GM19238 (cell line): ENCODE results near the gene BLMH.

Experiments
- DNase-seq: peaks from one replicate; pipeline ENCODE4 v3.0.0; 2011; ENCODE audit warnings: low spot score; ENCODE audit not compliant: insufficient read length

The BLMH gene, protein sequence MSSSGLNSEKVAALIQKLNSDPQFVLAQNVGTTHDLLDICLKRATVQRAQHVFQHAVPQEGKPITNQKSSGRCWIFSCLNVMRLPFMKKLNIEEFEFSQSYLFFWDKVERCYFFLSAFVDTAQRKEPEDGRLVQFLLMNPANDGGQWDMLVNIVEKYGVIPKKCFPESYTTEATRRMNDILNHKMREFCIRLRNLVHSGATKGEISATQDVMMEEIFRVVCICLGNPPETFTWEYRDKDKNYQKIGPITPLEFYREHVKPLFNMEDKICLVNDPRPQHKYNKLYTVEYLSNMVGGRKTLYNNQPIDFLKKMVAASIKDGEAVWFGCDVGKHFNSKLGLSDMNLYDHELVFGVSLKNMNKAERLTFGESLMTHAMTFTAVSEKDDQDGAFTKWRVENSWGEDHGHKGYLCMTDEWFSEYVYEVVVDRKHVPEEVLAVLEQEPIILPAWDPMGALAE

DNA sequence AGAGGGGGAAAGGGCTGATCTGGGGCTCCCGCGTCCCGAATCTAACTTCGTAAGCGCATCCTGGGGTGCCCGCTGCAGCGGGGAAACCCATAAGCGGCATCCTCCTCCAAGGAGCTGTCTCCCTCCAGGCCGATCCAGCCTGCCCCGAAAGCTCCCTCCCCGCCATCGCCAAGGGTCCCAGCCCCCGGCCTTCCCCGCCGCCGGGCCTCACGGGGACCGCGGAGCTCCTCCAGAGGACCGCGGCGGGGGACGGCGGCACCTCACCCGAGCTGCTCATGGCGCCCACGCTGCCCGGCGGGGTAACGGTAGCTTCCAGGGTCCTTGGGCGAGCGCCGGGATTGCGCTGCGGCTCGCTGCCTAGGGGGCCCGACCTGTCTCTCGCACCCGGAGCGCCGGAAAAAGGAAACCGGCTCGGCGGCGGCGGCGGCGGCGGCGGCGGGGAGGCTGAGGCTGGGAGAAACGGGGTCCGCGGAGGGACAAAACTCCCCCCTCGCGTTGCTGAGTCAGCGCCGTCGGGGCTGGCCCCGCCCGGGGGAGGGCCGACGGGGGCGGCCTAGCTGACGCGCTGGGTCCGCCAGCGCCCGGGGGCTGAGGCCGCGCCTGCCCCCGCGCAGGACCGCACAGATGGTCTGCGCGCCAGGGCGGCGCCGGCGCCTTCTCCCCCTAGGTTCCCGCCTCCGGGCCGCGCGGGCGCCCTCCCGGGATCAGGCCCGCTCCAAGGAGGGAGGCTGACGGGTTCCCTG lies at the start of gene BLMH:
Gene BLMH, minus strand, starts transcription at position 402 of the 743 bp plus-strand sequence. Its CDS starts 125 bp downstream, at position 277.
- DNase-seq: peak; percentile 86

DNA sequence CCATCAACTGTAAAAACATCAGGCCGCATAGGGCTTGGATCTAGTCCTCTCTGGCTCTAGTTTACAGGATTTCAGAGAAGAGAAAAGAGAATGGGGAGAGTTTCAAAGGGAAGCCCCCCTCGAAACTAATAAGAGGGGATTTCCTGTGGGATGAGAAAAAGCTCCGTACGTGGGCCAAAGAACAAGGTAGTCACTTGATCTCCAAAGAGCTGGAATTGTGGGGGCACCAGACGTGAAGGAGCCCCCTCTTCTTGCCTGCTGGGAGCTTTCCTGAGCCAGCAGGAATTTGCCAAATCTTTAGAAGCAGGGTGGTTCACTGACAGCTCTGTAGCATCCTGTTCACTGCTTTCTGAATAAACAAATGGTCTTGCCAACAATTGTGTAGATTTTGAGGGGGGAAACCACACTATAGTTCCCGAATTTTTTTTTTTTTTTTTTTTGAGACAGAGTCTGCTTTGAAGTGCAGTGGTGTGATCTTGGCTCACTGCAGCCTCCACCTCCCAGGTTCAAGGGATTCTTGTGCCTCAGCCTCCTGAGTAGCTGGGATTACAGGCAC lies 49.1 kb upstream of the BLMH start:
- DNase-seq: no peak

DNA sequence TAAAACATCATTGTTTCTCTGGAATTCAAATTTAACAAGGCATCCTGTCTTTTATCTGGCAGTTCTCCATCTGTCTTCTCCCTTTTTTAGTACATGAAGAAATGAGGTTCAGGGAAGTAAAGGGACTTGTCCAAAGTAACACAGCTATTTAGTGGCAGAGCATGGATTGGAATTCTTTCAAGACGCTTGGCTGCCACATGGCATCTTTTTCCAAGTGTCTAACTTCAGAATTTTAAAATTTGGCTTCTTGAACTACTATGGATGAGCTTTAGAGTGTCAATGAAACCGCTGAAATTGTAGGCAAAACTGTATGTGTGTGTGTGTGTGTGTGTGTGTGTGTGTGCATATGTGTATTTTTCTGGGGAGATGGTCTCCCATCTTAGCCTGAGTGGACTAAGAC lies 47.3 kb upstream of the BLMH start:
- no peak for DNase-seq

GRCh38 chr17:30337393-30337999 lies 45.8 kb upstream of the BLMH start:
- no peak for DNase-seq

- DNase-seq: no peak
Observed at GRCh38 chr17:30336369-30337171, 44.8 kb upstream of the BLMH start.

DNA sequence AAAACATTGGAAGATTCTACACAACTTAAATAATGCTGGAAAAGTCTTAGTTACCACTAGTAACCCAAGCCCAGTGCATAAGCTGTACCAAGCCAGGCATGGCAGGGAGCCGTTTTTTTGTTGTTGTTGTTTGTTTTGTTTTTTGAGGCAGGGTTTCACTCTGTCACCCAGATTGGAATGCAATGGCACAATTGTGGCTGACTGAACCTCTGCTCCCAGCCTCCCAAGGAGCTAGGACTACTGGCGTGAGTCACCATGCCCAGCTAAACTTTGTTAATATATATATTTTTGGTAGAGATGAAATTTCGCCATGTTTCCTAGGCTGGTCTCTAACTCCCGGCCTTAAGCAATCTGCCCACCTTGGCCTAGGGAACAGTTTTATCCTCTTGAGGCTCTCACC lies 42.7 kb upstream of the BLMH start:
- no peak for DNase-seq

DNA sequence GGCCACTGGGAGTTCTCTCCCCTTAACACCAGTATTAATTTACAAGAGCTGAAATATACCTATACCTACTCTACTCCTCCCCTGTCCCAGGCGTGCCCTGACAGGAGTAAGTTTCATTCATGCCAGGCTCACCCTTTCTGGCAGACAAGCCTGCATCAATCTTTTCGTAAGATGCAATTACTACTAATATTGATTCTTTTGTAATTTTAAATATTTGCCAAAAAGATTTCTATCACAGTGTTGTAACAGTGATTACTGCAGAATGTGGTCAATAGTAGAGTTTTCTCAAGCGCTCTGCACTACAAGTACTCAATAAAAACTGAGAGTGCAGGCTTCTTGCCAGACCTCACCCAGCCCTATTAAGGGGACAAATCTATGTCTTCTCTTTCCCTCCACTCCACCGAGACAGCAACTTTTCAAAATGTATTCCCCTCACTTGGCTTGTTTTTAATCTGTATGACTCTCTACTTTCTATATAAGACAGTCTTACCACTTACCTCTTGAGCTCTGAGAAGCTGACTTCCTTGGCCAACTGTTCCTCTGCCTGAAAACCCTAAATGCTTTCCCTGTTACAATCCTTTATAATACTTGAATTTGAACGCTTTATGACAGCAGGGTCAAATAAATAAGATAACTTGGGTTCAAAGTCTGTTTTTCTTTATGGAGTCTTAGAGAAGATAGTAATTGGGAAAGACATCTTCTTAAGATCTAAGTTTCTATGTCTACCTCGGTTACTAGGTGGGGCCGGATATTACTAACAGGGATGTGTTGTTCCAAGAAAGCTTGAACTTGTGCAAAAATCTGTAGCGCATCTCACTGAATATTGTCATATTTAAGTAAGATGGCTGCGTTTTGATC lies 42.0 kb upstream of the BLMH start, which contains the start of gene TMIGD1:
Gene TMIGD1, minus strand, starts transcription at position 555 of the 858 bp plus-strand sequence. CDS start 1,924 bp downstream, outside the sequence.
- DNase-seq: no peak

DNA sequence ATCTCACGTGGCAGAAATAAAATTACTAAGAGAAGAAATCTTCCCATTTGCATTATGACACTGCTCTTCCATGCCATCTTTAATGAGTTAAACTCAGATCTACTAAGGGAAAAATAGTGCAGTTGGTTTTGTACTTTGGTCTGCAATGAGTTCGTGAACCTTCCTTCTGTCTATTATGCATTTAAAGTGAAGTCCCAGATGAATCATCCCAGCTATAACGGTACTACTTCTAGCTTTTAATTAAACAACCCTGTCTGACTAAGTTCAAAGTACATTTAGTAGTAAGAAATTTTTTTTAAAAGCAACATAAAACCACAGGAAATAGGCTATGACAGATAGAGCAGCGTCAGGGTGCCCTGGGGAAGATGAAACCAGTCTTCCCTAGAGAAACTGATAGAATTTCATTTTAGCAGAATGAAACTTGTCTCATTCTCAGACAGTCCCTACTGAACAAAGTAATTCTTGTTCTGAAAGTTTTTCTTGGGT lies 40.4 kb upstream of the BLMH start:
- DNase-seq: peak; percentile 16

DNA sequence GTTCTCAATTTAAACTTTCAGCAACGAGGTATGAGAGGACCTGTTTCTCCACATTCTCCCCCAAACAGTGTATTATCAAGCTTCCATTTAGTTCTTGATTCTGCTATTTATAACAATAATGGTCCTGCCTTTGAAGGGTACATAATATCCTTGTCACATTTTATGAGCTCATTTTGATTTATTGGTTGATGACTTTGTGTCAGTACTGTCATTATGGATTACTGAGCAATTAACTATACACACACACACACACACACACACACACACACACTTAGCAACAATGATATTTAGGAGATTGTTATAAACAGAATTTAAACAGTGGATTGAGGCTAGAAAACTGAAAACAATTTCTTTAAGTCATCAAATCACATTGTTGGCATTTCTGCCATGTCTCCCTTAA lies 35.1 kb upstream of the BLMH start:
- no peak for DNase-seq

DNA sequence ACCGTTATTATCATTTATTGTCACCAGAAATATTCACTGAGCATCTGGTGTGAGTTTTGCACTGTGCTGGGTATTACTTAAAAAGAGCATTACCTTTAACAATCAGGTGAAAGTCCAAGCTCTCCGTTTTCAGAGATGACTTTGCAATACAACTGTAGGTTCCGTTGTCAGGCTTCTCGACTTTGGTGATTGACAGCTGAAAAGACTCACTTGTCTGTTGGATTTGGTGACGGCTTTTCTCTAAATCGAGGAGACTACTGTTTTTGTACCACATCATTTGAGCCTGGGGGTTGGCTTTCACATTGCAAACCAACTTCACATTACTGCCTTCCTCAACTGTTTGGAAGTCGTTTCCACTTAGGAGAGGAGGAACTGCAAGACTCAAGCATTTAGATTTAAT lies 33.0 kb upstream of the BLMH start:
- DNase-seq: no peak

- no peak for DNase-seq
Observed at GRCh38 chr17:30323895-30324319, 32.2 kb upstream of the BLMH start.

DNA sequence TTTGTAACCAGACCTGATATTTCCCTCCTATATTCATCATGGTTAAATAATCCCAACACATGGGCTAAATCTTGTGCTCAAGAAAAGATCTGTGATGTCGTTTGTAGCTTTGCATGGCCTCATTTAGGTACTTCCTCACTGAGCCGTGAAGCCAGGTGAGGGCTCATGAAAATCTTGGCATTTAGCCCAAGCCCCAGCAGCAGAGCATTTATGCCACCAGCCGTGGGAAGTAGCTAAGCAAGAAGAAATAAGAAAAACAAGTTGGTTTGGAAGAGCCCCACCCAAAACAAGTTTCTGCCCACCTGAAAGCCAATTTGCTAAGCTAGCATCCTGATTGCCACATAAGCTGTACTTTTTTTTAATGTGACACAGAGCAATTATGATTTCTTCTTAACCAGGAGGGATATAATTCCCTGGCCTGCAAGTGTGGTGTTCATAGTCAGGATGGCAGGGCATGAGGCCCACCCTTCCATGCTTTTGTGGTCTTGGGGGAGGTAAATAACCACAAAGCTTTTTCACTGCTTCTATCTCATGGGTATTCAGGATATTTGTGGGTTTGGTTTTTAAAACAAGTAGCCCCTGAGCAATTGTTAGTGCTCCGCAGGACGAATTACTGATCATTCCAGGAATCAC lies 31.6 kb upstream of the BLMH start:
- no peak for DNase-seq

- DNase-seq: no peak
Observed at GRCh38 chr17:30321314-30321713, 29.6 kb upstream of the BLMH start.

DNA sequence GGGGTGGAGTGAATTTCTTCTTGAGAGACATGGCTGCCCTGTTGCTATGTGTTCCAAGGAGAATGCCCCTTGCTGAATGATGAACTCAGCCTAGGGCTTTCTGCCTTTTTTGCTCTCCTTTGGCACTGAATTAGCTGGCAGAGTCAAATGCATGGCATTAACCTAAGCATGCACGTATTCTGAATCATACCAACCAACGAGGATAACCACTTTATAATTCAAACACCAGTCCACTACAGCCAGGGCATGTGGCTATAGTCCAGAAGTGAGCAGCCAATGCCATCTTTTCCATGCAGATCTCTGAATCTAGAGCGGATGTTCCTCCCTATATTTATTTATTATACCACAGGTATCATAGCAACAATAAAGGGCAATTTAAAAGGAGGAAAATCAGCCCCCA lies 26.4 kb upstream of the BLMH start:
- no peak for DNase-seq

- DNase-seq: no peak
Observed at GRCh38 chr17:30316736-30317135, 25.0 kb upstream of the BLMH start.

GRCh38 chr17:30315106-30315505 lies 23.4 kb upstream of the BLMH start:
- DNase-seq: no peak

- no peak for DNase-seq
Observed at GRCh38 chr17:30314474-30314873, 22.7 kb upstream of the BLMH start.

- DNase-seq: no peak
Observed at GRCh38 chr17:30312226-30312625, 20.5 kb upstream of the BLMH start.

DNA sequence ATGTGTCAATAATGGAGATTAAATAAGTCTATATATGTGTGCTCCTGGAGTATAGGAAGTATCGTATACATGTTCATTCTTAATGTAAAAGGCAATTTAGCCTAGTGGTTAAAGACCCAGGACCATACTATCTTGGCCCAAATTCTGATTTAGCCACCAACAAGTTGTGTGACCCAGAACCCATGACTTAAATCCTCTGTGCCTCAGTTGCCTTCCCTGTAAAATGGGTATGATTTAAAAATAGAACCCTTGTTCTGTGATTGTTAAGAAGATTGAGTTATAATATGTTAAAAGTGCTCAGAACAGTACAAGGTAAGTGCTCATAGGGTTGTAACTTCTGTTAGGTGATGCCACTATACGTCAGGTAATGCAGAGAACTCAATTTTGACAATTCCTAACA lies 18.8 kb upstream of the BLMH start:
- no peak for DNase-seq
